Sigmoid colon (tissue), 4 donors: ENCODE measurements around the gene UAP1.

ENCODE experiments used
- EP300 ChIP-seq, 4 donors: sonication (generic); formaldehyde crosslinking; IDR thresholded peaks; one replicate each; pipeline ENCODE4 v1.6.1; 2017; ENCODE audit warnings: antibody characterized with exemption in 4 of 4
- POLR2A ChIP-seq, 2 donors: fragments of 450-650 bp; IDR thresholded peaks; one replicate each; pipeline ENCODE4 v1.6.1; 2016; ENCODE audit warnings: antibody characterized with exemption in 2 of 2, mild to moderate bottlenecking in 2 of 2, moderate library complexity in 2 of 2
- POLR2AphosphoS5 ChIP-seq, 4 donors: sonication (generic); formaldehyde crosslinking; IDR thresholded peaks; one replicate each; pipeline ENCODE4 v1.6.1; 2017; ENCODE audit warnings: antibody characterized with exemption in 4 of 4
- TF ChIP-seq, protein P1 (sequence below), 4 experiments: fragments of 450-650 bp in 3 of 4; fragments of 200-600 bp in 1 of 4; IDR thresholded peaks; one replicate each; pipeline ENCODE4 v1.5.1; 2016 to 2019; ENCODE audit warnings: antibody characterized with exemption in 4 of 4, mild to moderate bottlenecking in 3 of 4, moderate library complexity in 2 of 4

DNA sequence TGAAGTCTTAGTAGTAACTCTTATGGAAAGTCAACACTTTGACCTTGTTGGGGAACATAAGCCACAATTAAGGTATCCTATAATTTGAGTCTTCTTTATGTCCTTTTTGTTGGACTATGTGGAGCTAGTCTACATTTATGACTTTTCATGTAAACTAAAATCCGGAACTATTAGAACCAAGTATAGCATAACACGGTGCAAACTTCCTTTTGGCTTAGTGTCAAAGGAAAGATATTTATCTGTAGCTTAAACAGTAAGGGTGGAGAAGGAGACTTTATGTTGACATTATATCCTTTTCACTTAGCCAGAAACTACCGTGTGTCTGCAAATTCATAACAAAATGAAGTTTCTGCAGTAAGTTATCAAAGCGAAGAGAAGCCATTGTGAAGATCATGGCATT is 7.3 kb downstream of the UAP1 start:
- TF ChIP-seq, protein P1, sequence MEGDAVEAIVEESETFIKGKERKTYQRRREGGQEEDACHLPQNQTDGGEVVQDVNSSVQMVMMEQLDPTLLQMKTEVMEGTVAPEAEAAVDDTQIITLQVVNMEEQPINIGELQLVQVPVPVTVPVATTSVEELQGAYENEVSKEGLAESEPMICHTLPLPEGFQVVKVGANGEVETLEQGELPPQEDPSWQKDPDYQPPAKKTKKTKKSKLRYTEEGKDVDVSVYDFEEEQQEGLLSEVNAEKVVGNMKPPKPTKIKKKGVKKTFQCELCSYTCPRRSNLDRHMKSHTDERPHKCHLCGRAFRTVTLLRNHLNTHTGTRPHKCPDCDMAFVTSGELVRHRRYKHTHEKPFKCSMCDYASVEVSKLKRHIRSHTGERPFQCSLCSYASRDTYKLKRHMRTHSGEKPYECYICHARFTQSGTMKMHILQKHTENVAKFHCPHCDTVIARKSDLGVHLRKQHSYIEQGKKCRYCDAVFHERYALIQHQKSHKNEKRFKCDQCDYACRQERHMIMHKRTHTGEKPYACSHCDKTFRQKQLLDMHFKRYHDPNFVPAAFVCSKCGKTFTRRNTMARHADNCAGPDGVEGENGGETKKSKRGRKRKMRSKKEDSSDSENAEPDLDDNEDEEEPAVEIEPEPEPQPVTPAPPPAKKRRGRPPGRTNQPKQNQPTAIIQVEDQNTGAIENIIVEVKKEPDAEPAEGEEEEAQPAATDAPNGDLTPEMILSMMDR (IDR thresholded peaks at IDR 0.05): no peak
- no peak for TF ChIP-seq EP300 (IDR thresholded peaks at IDR 0.05)
- no peak for TF ChIP-seq POLR2A (IDR thresholded peaks at IDR 0.05)
- TF ChIP-seq POLR2AphosphoS5 (IDR thresholded peaks at IDR 0.05): no peak
